GM18520 (cell line): ENCODE measurements around the gene MT1X.

ENCODE experiments used
- ATAC-seq: cut with Tn5 transposase; IDR thresholded peaks from one replicate; pipeline ENCODE4 v1.9.1; 2021; ENCODE audit not compliant: unreplicated experiment

MT1X gene

DNA sequence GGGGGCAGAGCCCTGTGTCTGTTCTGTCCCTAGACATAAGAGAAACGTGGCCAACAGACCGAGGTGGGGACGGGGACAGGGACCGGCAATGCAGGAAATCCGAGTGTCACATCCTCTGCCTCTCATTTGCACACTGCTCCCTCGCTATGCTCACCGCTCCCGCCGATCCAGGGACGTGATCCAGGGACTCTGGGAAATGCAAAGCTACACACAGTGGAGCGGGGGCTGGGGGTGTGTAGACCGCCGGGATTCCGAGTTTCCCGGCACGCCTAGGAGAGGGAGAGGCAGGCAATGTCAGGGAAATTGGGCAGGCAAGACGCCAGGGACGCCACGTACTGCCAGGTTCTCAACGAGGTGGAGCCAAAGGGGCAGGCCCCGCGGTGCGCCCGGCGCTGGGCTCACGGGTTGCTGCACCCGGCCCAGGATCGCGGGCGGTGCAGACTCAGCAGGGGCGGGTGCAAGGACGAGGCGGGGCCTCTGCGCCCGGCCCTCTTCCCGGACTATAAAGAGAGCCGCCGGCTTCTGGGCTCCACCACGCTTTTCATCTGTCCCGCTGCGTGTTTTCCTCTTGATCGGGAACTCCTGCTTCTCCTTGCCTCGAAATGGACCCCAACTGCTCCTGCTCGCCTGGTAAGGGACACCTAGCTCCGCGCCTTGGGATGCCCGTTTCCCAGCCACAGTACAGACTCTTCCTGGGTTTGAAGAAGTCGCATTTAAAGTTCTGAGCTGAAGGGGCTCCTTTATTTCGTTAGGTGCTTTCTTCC is at the start of gene MT1X:
TSS of gene MT1X (plus strand) at position 532 of the 764 bp plus-strand sequence. CDS start at position 603, 71 bp downstream.
- ATAC-seq = peak; percentile 80

GRCh38 chr16:56632848-56633365 is 49.4 kb upstream of the MT1X start:
- no peak for ATAC-seq

GRCh38 chr16:56633535-56633934 is 48.7 kb upstream of the MT1X start:
- no peak for ATAC-seq

GRCh38 chr16:56634715-56635440 is 47.4 kb upstream of the MT1X start:
- ATAC-seq = no peak

- no peak for ATAC-seq
These were observed 46.8 kb upstream of the MT1X start for GRCh38 chr16:56635441-56635967.

DNA sequence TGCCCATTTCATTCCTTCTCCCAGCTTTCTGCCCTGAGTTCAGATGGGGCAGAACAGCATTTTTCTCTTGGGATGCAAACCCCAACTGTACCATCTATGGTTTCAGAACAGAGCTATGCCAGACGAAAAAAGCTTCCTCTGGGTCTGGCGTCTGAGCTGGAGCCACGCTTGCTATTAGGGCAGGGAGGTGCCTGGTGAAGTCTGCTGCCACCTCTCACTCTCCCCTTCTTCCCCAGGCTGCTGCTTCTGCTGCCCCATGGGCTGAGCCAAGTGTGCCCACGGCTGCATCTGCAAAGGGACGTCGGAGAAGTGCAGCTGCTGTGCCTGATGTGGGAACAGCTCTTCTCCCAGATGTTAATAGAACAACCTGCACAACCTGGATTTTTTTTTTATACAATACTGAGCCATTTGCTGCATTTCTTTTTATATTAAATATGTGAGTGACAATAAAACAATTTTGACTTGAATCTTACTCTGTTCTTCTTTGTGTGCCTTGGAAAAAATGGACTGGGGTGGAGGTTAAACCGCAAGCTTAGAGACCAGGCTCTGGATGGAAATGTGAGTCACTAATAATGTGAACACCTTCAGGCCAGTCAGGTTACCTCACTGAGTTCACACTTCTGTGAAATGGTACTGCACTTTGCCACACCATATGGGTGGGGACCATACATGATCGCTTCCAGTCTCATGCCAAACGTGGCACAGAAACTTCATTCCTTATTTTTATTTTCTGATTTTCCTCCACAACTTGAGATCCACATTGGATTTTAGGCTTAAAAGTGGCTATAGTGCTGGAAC is 45.5 kb upstream of the MT1X start:
- no peak for ATAC-seq

DNA sequence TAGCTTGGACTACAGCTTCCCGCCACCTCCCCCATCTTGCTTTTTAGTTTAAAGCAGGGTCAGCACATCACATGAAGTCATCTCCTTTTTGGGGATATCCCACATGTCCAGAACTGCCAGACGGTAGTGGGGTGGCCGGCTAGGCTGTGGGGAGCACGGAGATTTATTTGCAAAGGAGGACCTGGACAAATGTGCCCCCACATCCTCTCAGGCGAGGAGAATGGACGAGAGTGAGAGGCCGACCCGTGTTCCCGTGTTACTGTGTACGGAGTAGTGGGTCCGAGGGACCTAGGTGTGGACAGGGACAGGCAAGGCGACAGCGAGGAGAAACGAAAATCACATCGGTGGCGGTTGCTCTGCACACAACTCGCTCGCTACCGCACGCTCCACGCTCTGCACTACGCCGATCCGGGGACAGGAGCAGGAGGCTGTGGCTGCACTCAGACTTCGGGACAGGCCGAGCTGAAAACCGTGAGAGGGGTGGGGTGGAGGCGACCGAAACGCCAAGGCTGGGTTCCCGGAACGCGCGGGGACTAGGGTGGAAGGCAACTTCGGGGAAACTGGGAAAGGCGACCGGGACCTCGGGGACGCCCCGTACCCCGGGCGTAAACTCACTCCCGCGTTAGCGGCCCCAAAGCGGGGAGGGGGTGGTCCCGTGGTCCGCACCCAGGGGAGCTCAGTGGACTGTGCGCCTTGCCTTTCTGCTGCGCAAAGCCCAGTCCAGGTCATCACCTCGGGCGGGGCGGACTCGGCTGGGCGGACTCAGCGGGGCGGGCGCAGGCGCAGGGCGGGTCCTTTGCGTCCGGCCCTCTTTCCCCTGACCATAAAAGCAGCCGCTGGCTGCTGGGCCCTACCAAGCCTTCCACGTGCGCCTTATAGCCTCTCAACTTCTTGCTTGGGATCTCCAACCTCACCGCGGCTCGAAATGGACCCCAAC is 44.2 kb upstream of the MT1X start, which contains the start of gene MT1A:
TSS of gene MT1A (plus strand) at position 853 of the 937 bp plus-strand sequence. CDS start at position 926, 73 bp downstream.
- ATAC-seq = no peak

DNA sequence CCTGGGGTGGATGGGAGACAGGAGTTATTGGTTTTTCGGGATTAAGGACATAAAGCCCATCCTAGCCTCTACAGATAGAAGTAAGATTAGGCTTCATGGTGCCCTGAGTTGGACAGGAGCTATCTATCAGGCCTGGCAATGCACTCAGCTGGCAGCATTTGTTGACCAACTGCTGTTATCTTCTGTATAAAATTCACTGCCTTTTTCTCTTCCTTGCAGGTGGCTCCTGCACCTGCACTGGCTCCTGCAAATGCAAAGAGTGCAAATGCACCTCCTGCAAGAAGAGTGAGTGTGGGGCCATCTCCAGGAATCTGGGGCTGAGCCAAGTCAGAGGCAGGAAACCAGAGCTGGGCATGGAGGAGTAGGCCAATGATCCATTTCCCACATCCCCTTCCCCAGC is 43.2 kb upstream of the MT1X start:
- no peak for ATAC-seq

GRCh38 chr16:56640076-56640475 is 42.2 kb upstream of the MT1X start:
- no peak for ATAC-seq

- no peak for ATAC-seq
These were observed 41.1 kb upstream of the MT1X start for GRCh38 chr16:56641166-56641565.

GRCh38 chr16:56643080-56643778 is 39.0 kb upstream of the MT1X start:
- ATAC-seq = peak; percentile 77

- no peak for ATAC-seq
These were observed 38.4 kb upstream of the MT1X start for GRCh38 chr16:56643833-56644232.

DNA sequence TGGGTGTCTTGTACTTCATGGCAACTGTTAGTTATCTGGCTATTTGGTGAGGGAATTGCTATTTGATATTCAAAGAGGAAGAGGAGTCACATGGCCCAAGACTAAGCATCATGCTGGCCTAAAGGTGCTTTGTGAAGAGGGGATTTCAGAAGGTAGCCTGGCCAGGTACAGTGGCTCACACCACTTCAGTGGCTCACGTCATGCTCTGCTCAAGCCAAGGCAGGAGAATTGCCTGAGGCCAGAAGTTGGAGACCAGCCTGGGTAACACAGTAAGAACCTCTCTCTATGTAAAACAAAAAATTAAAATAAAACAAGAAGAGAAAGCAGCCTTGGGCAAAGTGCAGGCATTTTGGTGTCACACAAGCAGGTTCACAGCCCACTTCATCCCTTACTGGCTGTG is 37.0 kb upstream of the MT1X start:
- ATAC-seq = no peak

GRCh38 chr16:56645838-56646237 is 36.4 kb upstream of the MT1X start:
- no peak for ATAC-seq

DNA sequence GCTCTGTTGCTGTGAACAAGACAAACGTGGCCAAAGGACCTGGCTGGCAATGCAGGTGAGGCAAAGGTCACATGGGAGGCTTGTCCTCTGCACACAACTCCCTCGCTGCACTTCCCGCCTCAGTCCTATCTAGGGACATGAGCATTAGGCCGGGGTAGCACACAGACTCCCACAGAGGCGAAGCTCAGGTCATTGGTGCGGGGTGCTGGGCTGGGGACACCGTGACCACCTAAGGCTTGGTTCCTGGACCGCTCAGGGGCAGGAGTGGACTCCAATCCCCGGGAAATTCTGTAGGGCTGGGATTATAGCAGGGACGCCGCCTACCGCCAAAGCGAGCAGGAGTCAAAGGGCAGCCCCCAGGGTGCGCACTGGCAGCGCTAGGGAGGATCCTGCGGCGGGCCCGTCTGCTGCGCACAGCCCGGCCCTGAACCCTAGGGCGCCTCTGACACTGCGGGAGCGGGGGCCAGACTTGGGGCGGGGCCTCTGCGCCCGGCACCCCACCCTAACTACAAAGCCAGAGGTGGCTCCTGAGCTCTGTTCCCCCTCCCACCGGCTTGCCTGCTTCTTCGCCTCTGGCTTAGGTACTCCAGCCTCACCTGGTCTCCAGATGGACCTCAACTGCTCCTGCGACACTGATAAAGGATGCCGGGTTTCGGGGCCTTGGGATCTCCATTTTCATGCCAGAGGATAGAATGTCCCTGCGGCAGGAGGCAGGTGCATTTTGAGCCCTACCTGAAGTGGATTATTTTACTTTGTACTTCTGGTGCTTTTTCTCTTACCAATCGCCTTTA is 34.4 kb upstream of the MT1X start:
- no peak for ATAC-seq

DNA sequence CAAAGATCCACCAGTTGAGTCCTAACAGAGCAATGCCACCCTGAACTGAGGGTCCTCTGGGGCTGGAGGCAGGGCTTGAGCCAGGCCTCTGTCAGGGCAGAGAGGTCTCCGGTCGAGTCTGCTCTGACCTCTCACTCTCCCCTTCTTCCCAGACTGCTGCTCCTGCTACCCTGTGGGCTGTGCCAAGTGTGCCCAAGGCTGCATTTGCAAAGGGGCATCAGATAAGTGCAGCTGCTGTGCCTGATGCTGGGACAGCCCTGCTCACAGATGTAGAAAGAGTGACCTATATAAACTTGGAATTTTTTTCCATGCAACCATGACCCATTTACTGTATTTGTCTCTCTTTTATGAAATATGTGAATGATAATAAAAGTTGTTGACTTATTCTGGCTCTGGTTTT is 33.0 kb upstream of the MT1X start:
- ATAC-seq = no peak

GRCh38 chr16:56649820-56650219 is 32.5 kb upstream of the MT1X start:
- no peak for ATAC-seq

- no peak for ATAC-seq
These were observed 30.7 kb upstream of the MT1X start, which contains the start of gene MT1B for GRCh38 chr16:56651586-56651985. TSS of gene MT1B (plus strand) at chr16:56651886. CDS start at chr16:56651954, 68 bp downstream.
